ENCODE data around the gene NFXL1. TPM values are rescaled to one million over a fixed set of nuclear protein-coding genes. Genes with fewer than 3 reads are reported as not detected.

The NFXL1 gene
- total RNA-seq, 1 experiment from 2014 or later: 15.7 TPM

GRCh38 chr4:47891928-47892327 is 22.5 kb downstream of the NFXL1 start:
- POLR2A ChIA-PET (ENCODE audit: unreplicated experiment): no interaction called here
- H3K9me2 ChIP-seq (ENCODE audit: insufficient read depth): no peaks in the 10 kb centered on the region
- H2AFZ ChIP-seq: no peak overlapping the region
- H3K9me3 ChIP-seq (ENCODE audit: insufficient read depth, low read depth): no peaks in the 10 kb centered on the region
- no peaks in the 10 kb centered on the region for H3K79me2 ChIP-seq (ENCODE audit: low read depth)
- BruUV-seq (replicated peaks): no TSS peak
- no peaks in the 10 kb centered on the region for H3K4me1 ChIP-seq (replicated peaks; ENCODE audit: insufficient read depth)
- no peaks in the 10 kb centered on the region for H3K27me3 ChIP-seq (ENCODE audit: insufficient read depth, low read depth)
- DNase-seq: no peak
- no peak overlapping the region for H3K27ac ChIP-seq
- peaks cover 59% of the 10 kb centered on the region for H3K36me3 ChIP-seq (ENCODE audit: low read depth)
- H3F3A ChIP-seq (ENCODE audit: insufficient read depth, low read depth): 0 out of 2 replicates have a peak, but pooled peaks cover 2% of the 10 kb centered on the region
- H3K4me3 ChIP-seq: no peak overlapping the region
- no peak overlapping the region for H3K4me2 ChIP-seq
- 0 out of 2 replicates have a peak, but pooled peaks cover 5% of the 10 kb centered on the region for H4K20me1 ChIP-seq (ENCODE audit: insufficient read depth)
- CTCF ChIA-PET: no interaction called here
- no peak for TF ChIP-seq CTCF (conservative IDR thresholded peaks at IDR 0.05)
- TF ChIP-seq EZH2 (IDR thresholded peaks at IDR 0.05; ENCODE audit: low read depth): no peak
- intact Hi-C loops (cut with micrococcal nuclease; ENCODE audit: unreplicated experiment): no loop called here

- BruUV-seq (replicated peaks): no TSS peak
- Histone ChIP-seq H4K20me1 (ENCODE audit: insufficient read depth) (no peaks in the 10 kb centered on the region), H3K4me1 (replicated peaks; ENCODE audit: insufficient read depth) (no peaks in the 10 kb centered on the region), H3K27ac (no peak overlapping the region), H3K4me2 (no peak overlapping the region), H2AFZ (no peak overlapping the region), H3K79me2 (ENCODE audit: low read depth) (no peaks in the 10 kb centered on the region), H3K9me2 (ENCODE audit: insufficient read depth) (no peaks in the 10 kb centered on the region), H3F3A (ENCODE audit: insufficient read depth, low read depth) (0 out of 2 replicates have a peak, but pooled peaks cover 8% of the 10 kb centered on the region), H3K9me3 (ENCODE audit: insufficient read depth, low read depth) (no peaks in the 10 kb centered on the region), H3K27me3 (ENCODE audit: insufficient read depth, low read depth) (no peaks in the 10 kb centered on the region), H3K36me3 (ENCODE audit: low read depth) (peaks cover 47% of the 10 kb centered on the region), H3K4me3 (no peak overlapping the region)
- ChIA-PET POLR2A (ENCODE audit: unreplicated experiment) (no interaction called here), CTCF (no interaction called here)
- no peak for DNase-seq
- intact Hi-C loops (cut with micrococcal nuclease; ENCODE audit: unreplicated experiment): no loop called here
- TF ChIP-seq EZH2 (IDR thresholded peaks at IDR 0.05; ENCODE audit: low read depth) (no peak), CTCF (conservative IDR thresholded peaks at IDR 0.05) (no peak)
These were observed 32.2 kb downstream of the NFXL1 start for GRCh38 chr4:47882228-47882627.

GRCh38 chr4:47879458-47879857 is 34.9 kb downstream of the NFXL1 start:
- H3K4me1 ChIP-seq (replicated peaks; ENCODE audit: insufficient read depth): no peaks in the 10 kb centered on the region
- no peaks in the 10 kb centered on the region for H3K27me3 ChIP-seq (ENCODE audit: insufficient read depth, low read depth)
- H3K9me3 ChIP-seq (ENCODE audit: insufficient read depth, low read depth): no peaks in the 10 kb centered on the region
- intact Hi-C loops (cut with micrococcal nuclease; ENCODE audit: unreplicated experiment): no loop called here
- H3K9me2 ChIP-seq (ENCODE audit: insufficient read depth): no peaks in the 10 kb centered on the region
- TF ChIP-seq EZH2 (IDR thresholded peaks at IDR 0.05; ENCODE audit: low read depth) (no peak), CTCF (conservative IDR thresholded peaks at IDR 0.05) (no peak)
- H2AFZ ChIP-seq: no peak overlapping the region
- POLR2A ChIA-PET (ENCODE audit: unreplicated experiment): no interaction called here
- CTCF ChIA-PET: no interaction called here
- H3K27ac ChIP-seq: no peak overlapping the region
- H3K4me3 ChIP-seq: no peak overlapping the region
- peaks cover 58% of the 10 kb centered on the region for H3K36me3 ChIP-seq (ENCODE audit: low read depth)
- H4K20me1 ChIP-seq (ENCODE audit: insufficient read depth): no peaks in the 10 kb centered on the region
- H3K79me2 ChIP-seq (ENCODE audit: low read depth): no peaks in the 10 kb centered on the region
- 0 out of 2 replicates have a peak, but pooled peaks cover 3% of the 10 kb centered on the region for H3F3A ChIP-seq (ENCODE audit: insufficient read depth, low read depth)
- no peak overlapping the region for H3K4me2 ChIP-seq
- BruUV-seq (replicated peaks): no TSS peak
- DNase-seq: no peak

All from PC-9 (cell line).